HPDE6-E6E7 (cell line): ENCODE results near the gene CDK8.
A peak's percentile ranks its signal among the peaks of the same experiment; 100 is the strongest.
"Not testable (repeated sequence)": the region's sequence is repeated elsewhere in the genome, so short reads cannot be mapped to it uniquely, and the experiment has no call there.

ENCODE experiments used
- DNase-seq: peaks from one replicate; pipeline ENCODE4 v3.0.0; 2011; ENCODE audit warnings: missing footprints; ENCODE audit errors: extremely low spot score

CDK8 gene

GRCh38 chr13:26253262-26253786, 605 bp upstream of the CDK8 start:
- DNase-seq: no peak

- DNase-seq: peak; percentile 7
Measured at GRCh38 chr13:26254583-26255111, 718 bp downstream of the CDK8 start.

GRCh38 chr13:26255115-26255514, 1.2 kb downstream of the CDK8 start:
- DNase-seq: no peak

- no peak for DNase-seq
Measured at GRCh38 chr13:26255691-26256277, 1.9 kb downstream of the CDK8 start.

- DNase-seq: no peak
Measured at GRCh38 chr13:26257049-26257448, 3.1 kb downstream of the CDK8 start.

- no peak for DNase-seq
Measured at GRCh38 chr13:26259634-26260033, 5.7 kb downstream of the CDK8 start.

- DNase-seq: no peak
Measured at GRCh38 chr13:26262156-26262555, 8.2 kb downstream of the CDK8 start.

- no peak for DNase-seq
Measured at GRCh38 chr13:26266311-26266710, 12.4 kb downstream of the CDK8 start.

GRCh38 chr13:26270707-26271106, 16.8 kb downstream of the CDK8 start:
- no peak for DNase-seq

GRCh38 chr13:26272621-26273020, 18.7 kb downstream of the CDK8 start:
- no peak for DNase-seq

- DNase-seq: peak; percentile 38
Measured at GRCh38 chr13:26280295-26280694, 26.4 kb downstream of the CDK8 start.

GRCh38 chr13:26280822-26281221, 26.9 kb downstream of the CDK8 start:
- DNase-seq: no peak

- DNase-seq: not testable (repeated sequence)
Measured at GRCh38 chr13:26285911-26286310, 32.0 kb downstream of the CDK8 start.

GRCh38 chr13:26288838-26289237, 34.9 kb downstream of the CDK8 start:
- not testable (repeated sequence) for DNase-seq

- no peak for DNase-seq
Measured at GRCh38 chr13:26295812-26296211, 41.9 kb downstream of the CDK8 start.

- no peak for DNase-seq
Measured at GRCh38 chr13:26299168-26299750, 45.3 kb downstream of the CDK8 start.

- no peak for DNase-seq
Measured at GRCh38 chr13:26300140-26300539, 46.2 kb downstream of the CDK8 start.

GRCh38 chr13:26305676-26306075, 51.7 kb downstream of the CDK8 start:
- DNase-seq: no peak

- no peak for DNase-seq
Measured at GRCh38 chr13:26307701-26308100, 53.8 kb downstream of the CDK8 start.

GRCh38 chr13:26308250-26308649, 54.3 kb downstream of the CDK8 start:
- DNase-seq: no peak

GRCh38 chr13:26308836-26309235, 54.9 kb downstream of the CDK8 start:
- no peak for DNase-seq

GRCh38 chr13:26310003-26310402, 56.1 kb downstream of the CDK8 start:
- DNase-seq: no peak

- no peak for DNase-seq
Measured at GRCh38 chr13:26310470-26310869, 56.5 kb downstream of the CDK8 start.
